AG09319 (cell line): ENCODE measurements around the gene A4GNT.
"Not testable (repeated sequence)": the region's sequence is repeated elsewhere in the genome, so short reads cannot be mapped to it uniquely, and the experiment has no call there.

Experiments
- DNase-seq: peaks from one replicate; pipeline ENCODE4 v3.0.0-alpha.2; 2010; ENCODE audit warnings: low read depth; ENCODE audit errors: extremely low read depth
- CTCF ChIP-seq: IDR thresholded peaks from 2 replicates; pipeline ENCODE4 v1.5.1; 2011; ENCODE audit warnings: low read depth, mild to moderate bottlenecking, inconsistent platforms, low read length, moderate library complexity

The A4GNT gene

GRCh38 chr3:138089091-138089490 is 43.1 kb downstream of the A4GNT start:
- no peak for TF ChIP-seq CTCF
- no peak for DNase-seq

- DNase-seq: not testable (repeated sequence)
Measured at GRCh38 chr3:138085745-138086144, 46.4 kb downstream of the A4GNT start.

GRCh38 chr3:138084196-138084595 is 48.0 kb downstream of the A4GNT start:
- DNase-seq: no peak
- TF ChIP-seq CTCF: no peak

GRCh38 chr3:138082992-138083386 is 49.2 kb downstream of the A4GNT start:
- TF ChIP-seq CTCF: no peak
- DNase-seq: no peak

GRCh38 chr3:138082085-138082991 is 49.9 kb downstream of the A4GNT start:
- no peak for DNase-seq

GRCh38 chr3:138081371-138082084 is 50.7 kb downstream of the A4GNT start:
- no peak for TF ChIP-seq CTCF
- DNase-seq: no peak

More at GRCh38 chr3:138082085-138082991, 49.9 kb downstream of the A4GNT start:
- TF ChIP-seq CTCF: no peak

- no peak for TF ChIP-seq CTCF
- DNase-seq: no peak
Measured at GRCh38 chr3:138079901-138080300, 52.3 kb downstream of the A4GNT start.
